Ectodermal cell (in vitro differentiated cells): ENCODE data around the gene PMM2.
A peak's percentile ranks its signal among the peaks of the same experiment; 100 is the strongest.
"Not testable (repeated sequence)": the region's sequence is repeated elsewhere in the genome, so short reads cannot be mapped to it uniquely, and the experiment has no call there.

ENCODE experiments used
- H3K27ac ChIP-seq: 2 replicates; pipeline ENCODE4 v1.7.0; 2013; ENCODE audit warnings: mild to moderate bottlenecking, low read depth, low read length; ENCODE audit not compliant: insufficient read depth, poor library complexity, severe bottlenecking
- H3K27me3 ChIP-seq: 2 replicates; pipeline ENCODE4 v1.7.0; 2013; ENCODE audit warnings: mild to moderate bottlenecking, low read length; ENCODE audit not compliant: insufficient read depth, control insufficient read depth, poor library complexity, severe bottlenecking
- H3K36me3 ChIP-seq: one replicate; pipeline ENCODE4 v1.7.0; 2013; ENCODE audit warnings: low read length; ENCODE audit not compliant: control insufficient read depth, insufficient read depth
- H3K4me1 ChIP-seq: one replicate; pipeline ENCODE4 v1.7.0; 2013; ENCODE audit warnings: low read length; ENCODE audit not compliant: control insufficient read depth, insufficient read depth
- H3K4me3 ChIP-seq: 2 replicates; pipeline ENCODE4 v1.7.0; 2013; ENCODE audit warnings: low read depth, low read length, control low read depth; ENCODE audit not compliant: insufficient read depth
- H3K9me3 ChIP-seq: 2 replicates; pipeline ENCODE4 v1.7.0; 2013; ENCODE audit warnings: mild to moderate bottlenecking, low read length, moderate library complexity; ENCODE audit not compliant: control insufficient read depth
- WGBS, 2 experiments: methylation state at CpG; one replicate each; pipeline ENCODE4 v1.1.7; 2013; ENCODE audit warnings: missing lambda C conversion rate in 2 of 2; 5-methylcytosine and 5-hydroxymethylcytosine counted together

PMM2 gene

DNA sequence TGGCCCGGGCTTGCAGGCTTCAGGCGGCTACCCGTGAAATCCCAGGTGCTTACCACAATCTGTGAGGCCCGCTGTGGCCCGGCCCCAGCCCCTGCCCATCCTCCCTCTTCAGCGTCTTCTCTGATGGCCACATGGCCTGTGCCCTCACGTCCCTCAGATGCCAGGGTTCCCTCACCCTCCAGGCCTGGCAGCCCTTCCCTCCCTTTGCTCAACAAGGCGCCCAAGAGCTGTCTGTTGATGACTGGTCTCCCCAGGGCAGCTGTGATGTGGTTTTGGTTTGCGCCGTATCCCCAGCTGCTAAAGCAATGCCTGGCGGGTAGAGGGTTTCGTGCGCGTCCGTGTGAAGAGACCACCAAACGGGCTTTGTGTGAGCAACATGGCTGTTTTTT, 35.1 kb downstream of the PMM2 start:
- 68 to 69% methylated on average over 16 of the region's 16 CpGs for WGBS, 2 experiments

DNA sequence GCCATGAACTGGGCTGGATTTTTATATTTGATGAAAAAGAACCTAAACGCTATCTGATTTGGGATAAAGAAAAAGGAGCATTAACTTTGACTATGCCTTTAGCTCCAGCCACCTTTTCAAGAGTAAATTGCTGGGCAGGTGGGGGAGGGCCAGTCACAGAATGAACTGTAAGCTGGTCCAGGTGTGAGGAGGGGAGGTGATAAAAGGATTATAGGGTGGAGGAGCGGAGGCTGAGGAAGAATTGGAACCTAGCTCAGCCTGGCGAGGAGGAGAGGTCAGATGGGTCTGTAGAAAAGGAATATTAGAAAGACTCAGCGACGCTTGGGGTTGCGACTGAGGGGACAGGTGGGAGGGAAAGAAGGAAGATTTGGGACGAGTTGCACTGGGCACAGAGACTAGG, 39.2 kb downstream of the PMM2 start:
- 36 to 60% methylated on average over 6 to 7 of the region's 7 CpGs for WGBS, 2 experiments
- not testable (repeated sequence) for H3K27ac ChIP-seq, H3K27me3 ChIP-seq, H3K4me1 ChIP-seq, H3K36me3 ChIP-seq, H3K4me3 ChIP-seq, H3K9me3 ChIP-seq

More for the DNA sequence above, 35.1 kb downstream of the PMM2 start:
- Histone ChIP-seq H3K4me3 (no peak overlapping the region), H3K9me3 (no peaks in the 10 kb centered on the region), H3K27ac (peak overlapping the region; percentile 92), H3K4me1 (peaks cover 13% of the 10 kb centered on the region), H3K27me3 (no peaks in the 10 kb centered on the region), H3K36me3 (no peaks in the 10 kb centered on the region)

DNA sequence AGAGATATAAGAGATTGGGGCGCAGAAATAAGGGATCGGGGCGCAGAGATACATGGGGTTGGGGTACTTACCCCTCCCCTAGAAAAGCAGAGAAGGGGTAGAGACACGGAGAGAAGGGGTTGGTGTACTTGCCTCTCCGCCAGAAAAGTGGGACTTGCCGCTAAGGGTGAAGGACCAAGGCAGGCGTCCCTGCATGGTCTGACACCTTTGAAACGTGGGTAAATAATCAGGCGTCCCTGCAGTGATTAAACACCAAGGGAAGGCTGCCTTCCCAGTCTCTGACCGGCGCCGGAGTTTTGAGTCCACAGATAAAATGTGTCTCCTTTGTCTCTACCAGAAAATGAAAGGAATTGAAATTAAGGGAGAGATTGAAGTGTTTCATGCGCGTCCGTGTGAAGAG, 40.0 kb downstream of the PMM2 start:
- WGBS, 2 experiments, result 92 to 93% methylated on average over 15 of the region's 15 CpGs
- not testable (repeated sequence) for H3K27me3 ChIP-seq, H3K27ac ChIP-seq, H3K36me3 ChIP-seq, H3K4me1 ChIP-seq, H3K4me3 ChIP-seq, H3K9me3 ChIP-seq

DNA sequence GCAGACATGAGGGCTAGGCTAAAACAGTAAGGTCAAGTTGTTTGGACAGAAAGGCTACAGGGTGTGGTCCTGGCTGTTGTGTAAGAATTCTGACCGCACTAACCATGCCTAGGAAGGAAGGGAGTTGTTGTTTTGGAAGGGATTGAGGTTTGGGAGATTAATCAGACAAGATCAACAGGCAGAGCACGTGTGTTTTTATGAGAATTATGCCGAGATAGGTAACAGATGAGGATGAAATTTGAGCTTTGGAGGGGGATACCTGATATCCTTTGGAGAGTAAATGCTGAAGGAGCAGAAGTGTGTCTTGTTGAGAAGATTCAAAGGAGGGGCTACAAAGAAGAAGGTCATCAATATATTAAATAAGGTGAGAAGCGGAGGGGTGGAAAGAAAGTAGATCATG, 44.4 kb downstream of the PMM2 start:
- H3K36me3 ChIP-seq, H3K4me1 ChIP-seq, H3K27me3 ChIP-seq, H3K9me3 ChIP-seq, H3K27ac ChIP-seq, H3K4me3 ChIP-seq: not testable (repeated sequence)
- WGBS, 2 experiments, result 70 to 72% methylated on average over 4 of the region's 4 CpGs

DNA sequence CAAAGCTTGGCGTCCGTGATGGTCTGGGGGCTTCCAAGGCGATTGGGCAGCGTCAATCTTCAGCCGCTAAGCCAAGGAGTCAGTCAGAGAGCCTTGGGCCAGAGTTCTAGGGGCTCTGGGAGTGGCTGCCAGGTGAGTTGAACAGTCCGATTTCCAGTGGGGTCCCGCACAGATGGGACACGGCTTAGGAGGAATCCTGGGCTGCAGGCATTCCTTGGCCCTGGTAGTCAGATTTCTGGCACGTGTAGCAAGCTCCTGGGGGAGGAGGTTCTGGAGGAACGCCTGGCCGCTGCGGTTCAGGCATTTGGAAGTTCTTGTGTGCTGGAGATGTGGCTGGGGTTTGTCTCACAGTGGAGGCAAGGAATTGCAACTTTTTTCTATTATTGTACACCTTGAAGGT, 45.7 kb downstream of the PMM2 start:
- not testable (repeated sequence) for H3K27ac ChIP-seq, H3K36me3 ChIP-seq, H3K27me3 ChIP-seq, H3K9me3 ChIP-seq, H3K4me3 ChIP-seq, H3K4me1 ChIP-seq
- WGBS, 2 experiments, result 94 to 97% methylated on average over 5 of the region's 12 CpGs

DNA sequence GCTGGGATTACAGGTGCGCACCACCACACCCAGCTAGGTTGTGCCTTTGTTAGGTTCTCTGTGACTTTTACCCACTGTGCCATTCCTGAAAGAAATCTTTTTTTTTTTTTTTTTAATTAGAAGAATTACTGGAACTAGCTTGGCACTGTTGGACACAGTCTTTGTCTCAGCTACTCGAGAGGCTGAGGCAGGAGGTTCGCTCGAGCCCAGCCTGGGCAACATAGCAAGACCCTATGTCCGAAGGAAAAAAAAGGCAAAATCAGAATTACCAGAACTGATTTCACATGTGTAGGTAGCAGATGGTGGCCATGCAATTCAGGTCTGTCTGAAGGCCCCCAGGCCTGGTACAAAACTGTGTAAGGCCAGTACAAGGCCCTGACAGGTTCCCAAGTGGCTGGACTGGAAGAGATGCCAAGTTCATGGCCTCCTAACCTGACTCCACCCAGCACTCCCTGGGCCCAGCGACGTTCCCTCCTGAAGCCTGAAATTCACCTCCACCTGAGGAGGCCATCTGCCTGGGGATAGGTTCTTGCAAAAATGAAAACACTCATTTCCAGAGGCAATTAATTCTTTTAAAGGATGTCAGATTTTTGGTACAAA, 48.2 kb downstream of the PMM2 start:
- 94 to 96% methylated on average over 7 of the region's 7 CpGs for WGBS, 2 experiments
- Histone ChIP-seq H3K4me3 (no peak overlapping the region), H3K27ac (no peak overlapping the region), H3K4me1 (no peaks in the 10 kb centered on the region), H3K9me3 (no peaks in the 10 kb centered on the region), H3K36me3 (no peaks in the 10 kb centered on the region), H3K27me3 (no peaks in the 10 kb centered on the region)

DNA sequence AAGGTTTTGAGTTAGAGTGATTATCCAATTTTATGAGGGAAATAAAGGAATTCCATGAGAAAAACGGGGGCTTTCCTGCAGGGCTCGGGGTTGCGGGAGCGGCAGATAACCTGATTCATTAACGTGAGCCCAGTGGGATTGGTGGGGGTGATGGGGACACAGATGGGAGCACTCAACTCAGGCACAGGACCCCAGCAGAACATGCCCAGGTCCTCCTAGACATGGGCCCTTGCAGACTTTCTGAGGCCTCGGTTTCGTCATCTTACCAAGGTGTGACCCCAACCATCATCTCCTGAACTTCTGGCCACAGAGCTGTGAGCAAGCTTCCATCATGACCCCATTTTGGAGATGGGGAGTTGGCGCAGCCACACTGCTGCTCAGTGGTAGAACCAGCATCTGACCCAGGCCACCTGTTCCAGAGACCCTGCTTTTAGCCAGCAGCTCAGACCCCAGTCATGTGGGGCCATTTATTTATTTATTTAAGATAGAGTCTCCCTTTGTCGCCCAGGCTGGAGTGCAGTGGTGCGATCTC, 48.8 kb downstream of the PMM2 start:
- Histone ChIP-seq H3K27me3 (no peaks in the 10 kb centered on the region), H3K4me1 (no peaks in the 10 kb centered on the region), H3K36me3 (no peaks in the 10 kb centered on the region), H3K9me3 (no peaks in the 10 kb centered on the region), H3K27ac (no peak overlapping the region), H3K4me3 (no peak overlapping the region)
- WGBS, 2 experiments, result 85 to 88% methylated on average over 10 of the region's 10 CpGs

DNA sequence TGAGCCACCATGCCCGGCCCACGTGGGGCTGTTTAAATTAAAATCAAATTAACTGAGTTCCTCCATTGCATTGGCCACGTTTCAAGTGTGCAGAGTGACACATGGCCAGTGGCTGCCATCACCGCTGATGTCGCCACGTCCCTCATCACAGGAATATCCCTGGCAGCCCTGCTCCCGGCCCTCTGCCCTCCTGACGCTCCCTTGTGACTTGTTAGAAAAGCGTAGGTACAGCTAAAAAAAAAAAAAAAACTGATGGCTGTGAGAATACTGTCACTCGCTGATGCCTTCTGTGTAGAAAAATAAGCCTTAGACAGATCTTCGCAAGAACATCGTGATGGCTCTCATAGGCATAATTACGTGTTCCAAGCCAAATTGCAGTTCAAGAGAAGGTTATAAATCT, 49.5 kb downstream of the PMM2 start:
- WGBS, 2 experiments, result 95 to 96% methylated on average over 13 of the region's 13 CpGs
- no peak overlapping the region for H3K4me3 ChIP-seq
- no peaks in the 10 kb centered on the region for H3K27me3 ChIP-seq
- H3K9me3 ChIP-seq, result no peaks in the 10 kb centered on the region
- H3K4me1 ChIP-seq, result no peaks in the 10 kb centered on the region
- no peaks in the 10 kb centered on the region for H3K36me3 ChIP-seq
- H3K27ac ChIP-seq, result no peak overlapping the region

DNA sequence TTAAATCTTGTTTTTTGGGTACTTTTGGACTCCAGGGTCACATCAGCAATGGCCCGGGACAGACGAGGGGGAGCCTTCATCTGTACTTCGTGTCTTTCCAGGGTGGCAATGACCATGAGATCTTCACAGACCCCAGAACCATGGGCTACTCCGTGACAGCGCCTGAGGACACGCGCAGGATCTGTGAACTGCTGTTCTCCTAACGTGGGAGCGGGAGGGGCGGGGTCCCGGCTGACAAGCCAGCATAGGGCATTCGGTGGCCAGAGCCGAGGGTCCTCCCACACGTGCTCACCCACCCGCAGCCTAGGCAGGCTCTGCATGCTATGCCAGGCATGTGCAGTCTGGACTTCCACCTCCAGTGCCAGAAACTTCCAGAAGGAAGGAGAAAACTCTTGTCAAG, 50.0 kb downstream of the PMM2 start:
- no peaks in the 10 kb centered on the region for H3K4me1 ChIP-seq
- H3K9me3 ChIP-seq, result no peaks in the 10 kb centered on the region
- WGBS, 2 experiments, result 93 to 97% methylated on average over 15 of the region's 15 CpGs
- peaks cover 4% of the 10 kb centered on the region for H3K36me3 ChIP-seq
- no peaks in the 10 kb centered on the region for H3K27me3 ChIP-seq
- no peak overlapping the region for H3K27ac ChIP-seq
- H3K4me3 ChIP-seq, result no peak overlapping the region

DNA sequence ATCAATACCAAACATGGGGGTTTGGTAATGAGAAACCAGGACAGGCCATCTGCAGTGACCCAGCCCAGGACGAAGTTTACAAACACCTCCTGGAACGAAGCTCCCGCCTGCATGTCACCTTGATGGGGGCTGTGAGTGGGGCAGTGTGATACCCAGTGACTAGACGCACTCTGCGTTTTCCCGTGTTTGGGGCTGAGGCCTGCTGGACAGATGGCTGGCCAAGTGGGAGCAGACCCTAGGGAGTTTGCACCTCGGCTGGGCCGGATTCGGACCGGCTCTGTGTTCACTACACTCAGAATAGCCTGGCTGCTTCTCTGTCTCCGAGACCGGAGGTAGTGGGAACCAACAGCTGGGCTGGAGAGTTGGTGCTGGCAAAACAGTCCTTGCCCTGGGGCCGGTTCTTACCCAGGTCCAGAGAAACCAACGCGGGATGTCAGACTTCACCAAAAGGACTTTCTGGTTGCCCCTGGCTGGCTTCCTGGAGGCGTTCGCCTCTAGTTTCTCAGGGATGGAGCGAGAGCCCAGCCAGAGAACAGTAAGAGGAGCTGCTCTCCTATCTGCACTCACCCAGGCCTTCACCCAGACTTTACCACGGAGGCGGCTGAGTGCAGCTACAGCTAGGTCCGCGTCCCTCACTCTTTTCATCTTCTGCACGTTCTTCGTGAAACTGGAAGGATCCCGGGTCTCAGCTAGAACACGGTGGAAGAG, 50.7 kb downstream of the PMM2 start:
- no peaks in the 10 kb centered on the region for H3K27me3 ChIP-seq
- H3K27ac ChIP-seq, result no peak overlapping the region
- no peaks in the 10 kb centered on the region for H3K9me3 ChIP-seq
- WGBS, 2 experiments, result 95 to 96% methylated on average over 26 of the region's 26 CpGs
- peaks cover 6% of the 10 kb centered on the region for H3K36me3 ChIP-seq
- H3K4me3 ChIP-seq, result no peak overlapping the region
- H3K4me1 ChIP-seq, result no peaks in the 10 kb centered on the region
